HG02852 (cell line): Measurements from ENCODE around the gene CEACAM20.
"Not testable (repeated sequence)": the region's sequence is repeated elsewhere in the genome, so short reads cannot be mapped to it uniquely, and the experiment has no call there.

ENCODE experiments used
- ATAC-seq: cut with Tn5 transposase; IDR thresholded peaks from one replicate; pipeline ENCODE4 v1.9.1; 2021; ENCODE audit warnings: mild to moderate bottlenecking, moderate library complexity; ENCODE audit not compliant: unreplicated experiment

Gene CEACAM20

DNA sequence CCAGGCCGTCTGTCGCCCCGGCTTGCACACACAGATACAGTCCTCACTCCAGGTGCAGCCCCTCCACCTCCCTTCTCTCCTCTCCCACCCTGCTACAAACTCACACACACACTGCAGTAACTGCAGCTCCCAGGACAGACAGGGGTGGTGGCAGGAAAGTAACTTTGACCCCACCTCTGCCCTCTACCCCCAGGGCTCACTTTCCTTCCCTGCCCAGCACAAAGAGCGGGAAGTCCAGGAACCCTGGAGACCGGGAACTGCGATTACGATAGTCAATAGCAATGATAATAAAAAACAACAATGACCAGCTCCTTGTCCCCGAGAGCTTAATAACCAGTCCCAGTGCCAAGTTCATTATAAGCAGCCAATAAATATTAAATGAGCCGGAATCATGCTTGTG lies at the start of gene CEACAM20:
CEACAM20 (minus strand) TSS at position 140 of the 400 bp plus-strand sequence. CDS start 166 bp downstream, outside the sequence.
- ATAC-seq = no peak

- no peak for ATAC-seq
Observed at GRCh38 chr19:44577566-44577874, 48.0 kb upstream of the CEACAM20 start.

GRCh38 chr19:44576843-44577565 lies 47.5 kb upstream of the CEACAM20 start:
- ATAC-seq = no peak

DNA sequence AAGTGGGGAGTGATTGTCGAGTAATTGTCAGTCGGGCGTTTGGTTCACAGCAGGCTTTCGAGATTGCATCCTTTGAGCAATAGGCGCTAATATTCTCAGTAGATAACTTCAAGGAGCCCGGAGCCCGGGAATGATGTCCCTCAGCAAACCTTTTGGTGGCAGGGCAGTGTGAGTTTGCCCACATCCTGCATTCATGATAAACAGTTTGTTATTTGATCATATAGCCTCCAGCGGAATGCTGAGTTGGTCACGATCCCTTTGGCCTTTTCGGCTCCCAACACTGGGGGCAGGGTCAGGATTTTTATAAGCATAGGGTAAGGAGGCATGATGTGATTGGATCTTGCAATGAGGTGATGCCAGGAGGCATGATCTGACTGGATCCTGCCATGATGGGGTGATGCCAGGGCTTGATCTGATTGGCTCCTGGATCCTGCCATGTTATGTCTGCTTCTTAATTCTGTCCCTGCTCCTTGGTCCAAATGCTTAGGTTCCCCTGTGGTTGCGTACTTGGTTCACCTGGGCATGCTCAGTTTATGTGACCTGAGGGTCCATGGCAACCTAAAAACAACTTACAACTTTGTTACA lies 45.7 kb upstream of the CEACAM20 start:
- no peak for ATAC-seq

DNA sequence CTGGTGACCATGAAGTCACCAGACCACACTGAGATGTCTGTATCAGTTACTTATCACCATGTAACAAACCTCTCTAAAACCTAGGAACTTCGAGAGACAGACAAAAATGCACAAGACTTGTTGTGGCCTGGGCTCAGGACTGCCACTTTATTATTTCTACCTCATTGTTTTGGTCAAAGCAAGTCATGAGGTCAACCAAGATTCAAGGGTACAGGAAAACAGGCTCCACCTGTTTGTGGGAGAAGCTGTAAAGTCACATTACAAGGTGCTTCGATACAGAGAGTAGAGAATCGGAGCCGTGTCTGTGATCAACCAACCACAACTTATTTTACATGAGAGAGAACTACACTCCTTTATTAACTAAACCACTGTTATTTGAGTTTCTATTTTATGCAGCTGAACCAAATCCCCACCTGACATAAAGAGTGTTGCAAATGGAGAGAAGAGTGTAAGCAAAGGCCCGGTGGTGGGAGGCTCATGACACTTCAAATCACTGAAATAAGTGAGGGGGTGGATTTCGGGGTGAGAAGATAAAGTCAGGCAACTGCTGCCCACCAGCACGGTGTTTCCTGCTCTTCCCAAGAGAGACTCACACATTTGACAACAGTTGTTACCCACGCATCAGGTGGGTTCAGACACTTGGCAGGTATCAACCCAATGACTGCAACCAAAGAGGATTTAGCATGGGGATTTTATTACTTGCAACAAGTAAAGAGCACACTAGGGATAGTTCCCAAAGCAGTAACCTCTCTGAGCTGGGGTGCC lies 44.9 kb upstream of the CEACAM20 start:
- ATAC-seq = no peak

DNA sequence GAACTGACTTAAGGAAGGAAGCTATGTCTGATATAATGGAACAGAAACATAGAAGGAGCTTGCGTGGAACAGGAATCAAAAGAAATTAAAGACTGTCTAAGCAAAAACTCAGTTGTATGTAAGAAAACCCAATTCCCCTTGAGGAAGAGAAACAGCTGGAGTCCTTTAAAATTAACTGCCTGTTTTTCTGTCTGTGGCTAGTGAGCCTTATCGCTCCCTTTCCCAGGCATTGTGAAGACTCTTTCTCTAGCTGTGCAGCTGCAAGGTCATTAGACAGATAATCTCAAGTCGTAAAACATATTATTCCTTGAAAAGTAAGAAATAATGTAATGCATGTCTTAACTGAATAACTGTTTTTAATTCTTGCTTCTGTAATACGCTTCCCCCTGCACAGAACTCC lies 44.2 kb upstream of the CEACAM20 start:
- ATAC-seq = no peak

GRCh38 chr19:44573183-44573582 lies 43.7 kb upstream of the CEACAM20 start:
- ATAC-seq = no peak

DNA sequence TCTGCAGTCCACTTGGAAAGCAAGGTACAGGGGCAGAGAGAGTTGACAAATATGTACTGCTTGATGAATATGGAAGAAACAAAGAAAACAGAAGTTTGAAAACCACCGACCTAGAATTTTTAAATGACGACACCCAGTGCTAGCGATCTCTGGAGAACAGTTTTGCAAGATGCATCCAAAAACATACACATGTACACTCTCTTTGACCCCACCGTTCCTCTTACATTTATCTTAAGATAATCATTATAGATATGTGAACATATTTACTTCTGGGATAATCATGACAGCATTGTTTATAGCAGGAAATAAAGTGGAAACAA lies 43.1 kb upstream of the CEACAM20 start:
- ATAC-seq = no peak

- no peak for ATAC-seq
Observed at GRCh38 chr19:44571830-44572580, 42.5 kb upstream of the CEACAM20 start.

DNA sequence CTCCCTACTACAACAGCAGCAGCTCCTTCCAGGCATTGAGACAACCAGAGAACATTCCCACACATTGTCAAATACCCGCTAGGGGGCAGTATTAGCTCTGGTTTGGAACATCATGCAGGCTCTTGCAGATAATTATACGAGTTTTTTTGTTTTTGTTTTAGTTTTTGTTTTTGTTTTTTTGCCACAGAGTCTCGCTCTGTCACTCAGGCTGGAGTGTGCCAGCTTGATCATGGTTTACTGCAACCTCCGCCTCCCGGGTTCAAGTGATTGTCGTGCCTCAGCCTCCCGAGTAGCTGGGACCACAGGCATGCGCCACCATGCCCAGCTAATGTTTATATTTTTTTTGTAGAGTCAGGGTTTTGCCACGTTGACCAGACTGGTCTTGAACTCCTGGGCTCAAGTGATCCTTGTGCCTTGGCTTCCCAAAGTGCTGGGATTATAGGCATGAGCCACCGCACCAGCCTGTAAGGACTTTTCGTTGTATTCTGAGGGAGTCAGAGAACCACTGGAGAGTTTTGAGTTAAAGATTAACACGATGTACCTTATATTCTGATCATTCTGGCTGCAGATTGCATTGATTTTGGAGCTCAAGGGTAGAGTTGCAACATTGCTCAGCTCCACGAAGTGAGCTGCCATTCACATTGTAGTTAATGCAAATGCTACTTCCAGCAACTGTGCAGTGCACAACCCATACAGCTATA lies 41.7 kb upstream of the CEACAM20 start:
- ATAC-seq = no peak

GRCh38 chr19:44570603-44570983 lies 41.1 kb upstream of the CEACAM20 start:
- no peak for ATAC-seq

GRCh38 chr19:44567745-44568144 lies 38.3 kb upstream of the CEACAM20 start:
- ATAC-seq = no peak

GRCh38 chr19:44566984-44567383 lies 37.5 kb upstream of the CEACAM20 start:
- ATAC-seq = no peak

- ATAC-seq = not testable (repeated sequence)
Observed at GRCh38 chr19:44563086-44563655, 33.7 kb upstream of the CEACAM20 start.

DNA sequence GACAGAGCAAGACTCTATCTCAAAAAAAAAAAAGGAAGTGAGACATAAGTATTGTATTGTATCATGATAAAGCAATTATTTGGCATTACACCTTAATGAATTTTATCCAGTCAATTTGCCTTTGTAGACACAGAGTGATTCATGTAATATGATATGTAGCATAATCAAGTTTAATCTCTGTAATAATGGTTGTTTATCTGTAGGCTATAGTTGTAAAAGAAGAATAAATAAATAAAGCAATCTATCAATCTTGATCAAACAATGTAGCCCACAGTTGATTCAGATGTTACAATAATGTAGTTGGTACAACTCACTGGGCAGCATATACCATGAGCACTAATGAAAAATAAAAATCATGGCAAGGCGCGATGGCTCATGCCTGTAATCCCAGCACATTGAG lies 28.5 kb upstream of the CEACAM20 start:
- ATAC-seq = no peak

DNA sequence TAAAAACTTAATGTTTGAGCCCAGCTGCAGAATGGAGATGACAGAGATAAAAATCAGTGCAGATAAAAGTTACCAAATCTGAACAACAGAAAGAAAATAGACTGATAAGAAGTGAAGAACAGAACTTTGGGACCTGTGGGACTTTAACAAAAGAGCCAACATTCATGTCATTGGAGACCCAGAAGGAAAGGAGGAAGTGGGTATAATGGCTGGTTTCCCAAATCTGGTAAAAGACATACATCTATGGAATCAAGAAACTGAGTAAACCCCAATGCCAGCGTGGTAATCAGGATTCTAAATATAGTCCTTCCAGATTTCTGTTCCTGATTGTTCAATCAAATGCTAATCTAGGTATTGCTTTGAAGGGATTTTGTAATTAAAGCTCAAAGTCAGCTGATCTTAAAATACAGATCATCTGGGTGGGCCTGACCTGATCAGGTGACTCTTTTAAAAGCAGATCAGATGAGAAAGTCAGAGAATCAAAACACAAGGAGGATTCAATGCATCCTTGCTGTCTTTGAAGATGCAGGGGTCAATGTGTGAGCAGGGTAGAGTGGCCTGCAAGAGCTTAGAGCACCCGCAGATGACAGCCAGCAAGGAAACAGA lies 25.3 kb upstream of the CEACAM20 start:
- no peak for ATAC-seq

- ATAC-seq = no peak
Observed at GRCh38 chr19:44553478-44554171, 24.1 kb upstream of the CEACAM20 start.

- no peak for ATAC-seq
Observed at GRCh38 chr19:44552324-44552723, 22.8 kb upstream of the CEACAM20 start.

DNA sequence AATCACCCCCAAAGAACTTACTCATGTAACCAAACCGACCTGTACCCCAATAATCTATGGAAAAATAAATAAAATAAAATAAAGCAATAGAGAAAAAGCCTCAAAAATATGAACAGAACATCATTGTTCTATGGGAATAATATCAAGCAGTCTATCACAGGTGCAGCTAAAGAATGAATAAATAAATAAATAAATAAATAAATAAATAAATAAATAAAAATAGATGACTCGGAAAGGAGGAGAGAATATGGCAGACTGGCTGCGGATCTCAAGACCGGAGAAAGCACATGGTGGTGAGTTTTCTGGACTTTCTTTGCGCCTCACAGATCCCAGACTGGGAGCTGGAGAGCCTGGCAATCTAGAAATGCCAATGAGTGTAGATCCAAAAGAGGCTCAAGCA lies 22.4 kb upstream of the CEACAM20 start:
- no peak for ATAC-seq

GRCh38 chr19:44550976-44551375 lies 21.5 kb upstream of the CEACAM20 start:
- ATAC-seq = not testable (repeated sequence)
